GM18517 (cell line): ENCODE results near the gene PACRG.

ENCODE experiments used
- ATAC-seq: cut with Tn5 transposase; IDR thresholded peaks from one replicate; pipeline ENCODE4 v1.9.1; 2021; ENCODE audit warnings: mild to moderate bottlenecking, moderate library complexity; ENCODE audit not compliant: unreplicated experiment

Gene PACRG

DNA sequence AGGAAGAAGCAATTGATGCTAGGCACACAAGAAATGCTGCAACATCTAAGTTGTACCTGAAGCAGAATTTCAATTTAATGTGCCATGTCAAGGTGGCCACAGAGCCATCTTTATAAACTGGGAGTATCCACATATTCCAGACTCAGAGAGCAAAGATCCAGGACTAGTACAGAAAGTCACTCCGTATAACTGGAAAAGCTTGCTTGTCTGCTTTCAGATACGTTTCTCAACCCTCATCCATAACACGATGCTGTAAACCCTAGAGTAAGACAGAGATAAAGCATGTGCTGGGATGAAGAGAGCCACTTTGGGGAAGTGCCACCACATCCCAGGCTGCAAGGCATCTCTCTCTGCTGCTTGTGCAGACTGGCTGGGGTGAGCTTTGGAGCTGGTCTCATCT lies 134.7 kb downstream of the PACRG start:
- no peak for ATAC-seq

DNA sequence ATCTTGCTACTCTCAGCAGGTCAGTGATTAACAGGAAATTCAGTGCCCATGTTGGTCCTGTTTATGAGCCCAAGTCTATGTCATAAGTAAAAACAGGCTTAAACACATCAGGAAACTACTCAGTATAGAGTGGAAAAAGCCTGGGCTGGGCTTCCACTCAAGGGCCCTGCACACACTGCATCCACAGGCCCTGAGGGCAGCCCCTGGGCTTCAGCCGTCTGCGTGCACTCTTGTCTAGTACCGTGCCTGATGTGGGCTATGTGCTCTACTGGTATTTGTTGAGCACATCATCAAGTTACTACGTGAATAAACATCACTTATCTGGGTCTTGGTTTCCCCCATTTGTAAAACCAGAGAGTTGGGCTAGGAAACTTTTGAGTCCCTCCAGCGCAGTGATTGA lies 135.2 kb downstream of the PACRG start:
- ATAC-seq = no peak

DNA sequence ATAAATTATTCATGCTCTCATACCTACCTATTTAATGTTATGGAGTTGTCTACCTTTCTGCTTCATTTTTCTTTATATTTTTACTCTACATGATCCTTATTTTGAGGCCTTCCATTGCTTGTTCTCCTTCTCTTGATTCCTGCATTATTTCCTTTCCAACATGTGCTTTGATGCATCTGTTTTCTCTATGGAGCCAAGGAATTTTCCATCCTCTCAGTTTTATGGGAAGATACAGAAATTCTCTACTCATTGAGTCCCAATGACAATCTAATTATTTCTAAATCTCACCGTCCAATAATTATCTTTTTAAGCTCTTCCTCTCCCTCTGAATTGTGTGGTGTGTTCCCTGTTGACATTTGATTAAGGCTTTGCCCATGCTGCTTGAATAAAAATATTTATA lies 136.0 kb downstream of the PACRG start:
- no peak for ATAC-seq

DNA sequence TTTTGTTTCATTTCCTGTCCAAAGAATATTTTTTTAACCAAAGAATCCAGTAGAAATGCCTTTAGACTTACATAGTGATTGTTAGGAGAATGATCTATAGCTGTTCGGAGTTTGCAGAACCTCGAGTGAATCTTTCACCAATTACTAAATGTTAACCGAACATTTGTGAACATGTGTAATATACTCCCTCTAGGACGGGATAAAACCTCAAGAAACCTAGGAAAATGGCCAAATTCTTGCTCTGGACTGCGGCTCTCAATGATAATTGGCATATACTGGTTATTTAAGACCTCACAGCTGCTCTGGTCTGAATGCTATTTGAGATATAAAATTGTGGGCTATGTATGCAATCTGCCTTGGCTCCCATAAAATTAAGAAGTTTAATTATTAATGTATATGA lies 137.1 kb downstream of the PACRG start:
- no peak for ATAC-seq

DNA sequence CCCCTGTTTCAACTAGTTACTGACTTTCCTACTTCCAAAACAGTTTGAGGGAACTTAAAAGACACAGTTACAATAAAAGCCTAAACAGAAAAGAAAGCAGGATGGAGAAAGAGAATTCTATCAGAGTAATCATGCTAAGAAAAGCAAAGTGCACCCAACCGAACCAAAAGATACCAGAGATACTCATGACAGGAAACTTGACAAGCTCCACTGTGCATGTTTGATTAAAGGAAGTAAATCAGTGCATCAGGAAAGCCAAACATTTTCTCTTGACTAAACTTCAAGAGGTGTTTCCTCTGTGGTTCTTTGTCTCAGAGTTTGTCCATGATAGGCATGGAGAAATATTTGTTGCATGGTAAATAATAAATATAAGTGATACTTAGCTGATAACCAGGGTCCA lies 138.9 kb downstream of the PACRG start:
- no peak for ATAC-seq

DNA sequence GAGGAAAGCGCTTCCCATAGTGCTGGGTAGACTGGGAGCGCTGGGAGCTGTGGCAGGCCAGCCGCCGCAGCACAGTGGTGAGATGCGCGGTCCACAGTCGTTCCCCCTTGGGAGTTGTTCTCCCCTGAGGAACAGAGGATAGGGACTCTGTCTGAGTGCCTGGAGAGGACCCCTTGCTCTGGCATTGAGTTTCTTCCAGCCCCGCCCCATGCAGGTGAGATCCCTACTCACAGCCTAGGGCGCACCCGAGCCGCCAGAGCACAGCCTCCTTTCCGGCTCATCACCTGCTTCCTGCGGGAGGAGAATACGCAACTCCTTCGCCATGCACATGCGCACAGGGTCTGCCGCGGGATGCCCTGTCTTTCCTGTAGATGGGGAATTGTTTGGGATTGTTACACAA lies 140.6 kb downstream of the PACRG start:
- ATAC-seq = no peak

DNA sequence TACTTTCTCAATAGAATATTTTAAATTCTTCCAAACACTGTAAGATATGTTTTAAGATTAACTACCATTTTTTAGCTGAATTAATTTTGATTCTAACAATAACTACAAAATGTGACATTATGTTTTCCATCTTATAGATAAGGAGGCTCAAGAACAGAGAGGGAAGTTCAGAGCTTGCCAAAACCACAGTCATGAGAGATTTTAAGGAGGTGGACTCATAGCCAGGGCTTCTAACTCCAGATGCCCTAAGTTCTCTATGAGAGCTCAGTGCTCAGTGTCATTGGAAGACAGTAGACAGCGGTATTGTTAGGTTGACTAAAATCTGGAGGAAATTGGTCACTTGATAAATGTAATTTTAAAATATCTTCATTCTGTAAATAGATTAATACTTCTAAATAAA lies 144.2 kb downstream of the PACRG start:
- ATAC-seq = no peak

DNA sequence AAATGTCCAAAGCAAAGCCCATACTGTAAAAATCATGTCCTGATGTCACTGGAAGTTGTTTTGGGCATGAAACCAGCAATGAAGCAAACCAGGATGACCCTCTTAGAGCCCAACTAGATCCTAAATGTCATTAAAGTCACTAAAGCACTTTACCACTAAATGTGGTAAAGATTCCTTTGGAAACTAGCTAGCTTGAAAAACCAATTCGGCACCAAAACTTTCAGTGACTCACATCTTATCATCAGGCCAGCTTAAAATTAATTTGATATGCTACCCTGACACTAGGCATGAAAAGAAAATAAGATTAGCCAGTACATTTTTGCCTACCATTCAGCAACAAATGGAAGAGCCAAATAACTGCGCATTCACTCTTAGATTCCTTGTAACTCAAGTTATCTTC lies 145.8 kb downstream of the PACRG start:
- no peak for ATAC-seq

DNA sequence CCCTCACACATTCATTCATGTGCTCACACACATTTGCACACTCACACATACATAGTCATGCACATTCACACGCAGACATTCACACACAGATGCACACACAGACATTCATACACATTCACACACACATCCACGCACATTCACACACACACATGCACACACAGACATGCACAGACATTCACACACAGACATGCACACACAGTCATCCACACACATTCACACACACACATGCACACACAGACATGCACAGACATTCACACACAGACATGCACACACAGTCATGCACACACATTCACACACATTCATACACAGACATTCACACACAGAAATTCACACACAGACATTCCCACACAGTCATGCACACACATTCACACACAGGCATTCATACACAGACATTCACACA lies 147.3 kb downstream of the PACRG start:
- ATAC-seq = no peak

DNA sequence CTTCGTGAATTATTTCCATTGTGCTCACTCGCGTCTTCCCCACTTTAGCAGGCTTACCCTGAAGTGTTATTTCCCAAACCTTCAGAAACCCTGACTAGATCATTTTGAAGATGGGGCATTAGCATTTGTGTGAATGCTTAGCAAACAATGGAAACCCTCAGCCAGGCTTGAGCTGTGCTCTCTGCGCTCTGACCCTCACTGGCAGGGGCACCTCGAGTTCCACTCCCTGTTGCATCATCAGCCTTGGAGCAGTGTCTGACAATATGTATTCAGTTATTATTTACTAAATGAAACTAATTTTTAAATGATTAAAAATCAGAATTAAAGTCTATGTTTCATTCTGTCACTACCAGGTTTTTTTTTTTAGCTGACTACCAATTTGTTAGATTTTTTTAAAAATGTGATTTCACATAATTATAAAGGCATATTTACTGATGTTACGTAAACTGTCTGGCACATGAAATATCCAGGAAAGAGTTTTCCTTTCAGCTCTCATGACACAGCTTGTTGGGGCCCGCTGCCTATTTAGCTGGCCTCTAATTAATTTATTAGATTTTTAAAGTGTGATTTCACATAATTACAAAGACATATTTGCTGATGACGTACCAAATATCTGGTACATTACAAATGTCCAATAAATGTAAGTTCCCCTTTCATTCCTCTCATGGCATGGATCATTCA lies 155.2 kb downstream of the PACRG start:
- no peak for ATAC-seq

DNA sequence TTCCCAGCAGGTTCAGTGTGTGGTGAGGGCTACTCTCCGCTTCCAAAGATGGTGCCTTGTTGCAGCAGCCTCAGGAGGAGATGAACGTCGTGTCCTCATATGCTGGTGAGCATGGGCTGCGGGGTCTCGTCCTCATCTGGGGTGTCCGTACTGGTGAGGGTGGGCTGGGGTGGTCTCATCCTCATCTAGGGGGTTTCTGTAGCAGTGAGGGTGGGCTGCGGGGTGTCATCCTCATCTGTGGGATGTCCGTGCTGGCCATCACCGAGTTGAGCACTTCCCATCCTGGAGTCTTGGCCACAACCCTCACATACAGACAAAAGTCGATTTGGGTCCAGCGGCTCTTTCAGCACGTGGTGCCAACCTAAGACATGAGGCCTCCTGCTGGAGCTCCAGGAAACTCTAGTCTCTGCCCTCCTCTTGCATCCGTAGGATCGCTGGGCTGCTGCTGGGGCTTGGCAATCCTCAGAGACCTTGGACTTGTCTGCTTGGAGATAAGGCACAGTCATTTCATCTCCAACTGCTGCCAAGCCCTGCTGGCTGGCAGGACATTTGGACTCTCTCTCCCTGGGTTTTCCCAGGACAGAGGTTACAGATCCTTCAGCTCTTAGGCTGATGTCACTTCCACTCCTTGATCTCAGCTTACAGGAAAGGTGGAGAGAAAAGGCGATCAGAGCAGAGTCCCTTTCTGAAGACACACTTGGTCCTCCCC lies 160.4 kb downstream of the PACRG start:
- no peak for ATAC-seq

DNA sequence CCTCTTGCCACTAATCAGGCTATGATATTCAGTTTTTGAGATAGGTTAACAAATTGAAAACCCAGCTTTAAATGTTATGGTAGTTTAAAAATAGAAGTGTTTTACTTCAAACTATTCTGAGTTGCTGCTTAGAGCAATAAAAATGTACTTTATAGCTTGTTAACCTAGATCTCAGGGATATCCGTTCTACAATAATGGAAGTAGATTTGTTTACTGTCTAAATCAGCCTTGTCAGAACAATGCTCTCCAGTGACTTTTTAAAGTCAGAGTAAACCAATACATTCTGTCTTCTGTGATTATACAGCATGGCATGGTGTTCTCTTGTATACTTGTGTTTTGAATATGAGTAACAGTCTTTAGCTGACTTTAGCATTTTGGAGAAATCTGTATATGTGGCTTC lies 161.5 kb downstream of the PACRG start:
- ATAC-seq = no peak

DNA sequence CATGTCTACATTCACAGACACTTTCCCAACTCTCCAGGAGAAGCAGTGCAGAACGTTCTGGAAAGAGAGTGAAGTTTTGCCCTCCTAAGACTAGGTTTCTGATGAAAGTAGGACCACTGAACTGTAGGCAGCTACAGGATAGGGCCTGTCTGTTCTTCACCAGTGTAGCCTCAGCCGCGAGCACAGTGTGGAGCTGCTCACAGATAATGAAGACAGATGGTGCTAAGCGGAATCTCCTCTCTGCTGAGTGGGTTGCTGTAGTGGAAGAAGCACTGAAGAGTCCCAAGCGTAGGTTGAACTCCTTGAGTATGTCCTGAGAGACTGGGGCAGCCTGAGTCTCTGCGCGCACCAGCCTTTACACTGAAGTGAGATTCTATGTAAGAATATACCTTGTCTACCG lies 170.2 kb downstream of the PACRG start:
- ATAC-seq = no peak

DNA sequence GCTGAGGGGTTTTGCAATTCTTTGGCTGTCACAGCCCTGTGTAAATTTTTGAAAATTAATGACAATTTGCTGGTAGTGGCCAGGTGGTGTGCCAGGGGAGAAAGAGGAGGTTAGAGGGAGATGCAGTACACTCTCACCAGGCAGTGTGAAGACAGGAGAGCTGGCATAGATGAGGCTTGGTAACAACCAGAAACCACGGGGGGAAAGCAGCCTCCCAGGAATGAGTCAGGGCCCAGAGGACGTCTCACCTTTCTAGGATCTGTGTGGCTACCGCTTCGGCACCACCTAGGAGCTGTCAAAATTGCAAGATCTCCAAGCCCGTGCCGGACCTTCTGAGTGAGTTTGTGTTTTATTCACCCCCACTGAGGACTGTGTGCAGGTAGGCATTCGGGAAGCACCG lies 171.4 kb downstream of the PACRG start:
- ATAC-seq = no peak

DNA sequence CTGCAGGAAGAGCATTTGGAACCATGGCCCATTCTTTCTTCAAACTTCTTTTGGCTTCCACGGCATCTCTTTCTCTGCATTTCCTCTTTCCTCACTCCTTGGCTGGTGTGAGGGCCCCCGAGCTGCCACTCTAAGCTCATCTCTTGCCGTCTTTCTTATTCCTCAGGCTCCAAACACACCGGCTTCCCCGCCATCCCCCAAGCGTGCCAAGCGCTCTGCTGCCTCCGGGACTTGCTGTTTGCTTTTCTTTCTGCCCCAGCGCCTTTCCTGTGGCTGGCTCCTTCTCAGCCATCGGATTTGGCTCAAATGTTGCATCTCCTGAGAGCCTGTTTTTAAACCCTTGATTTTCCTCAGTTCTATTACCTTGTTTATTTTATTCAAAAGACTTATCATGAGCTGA lies 172.7 kb downstream of the PACRG start:
- no peak for ATAC-seq

DNA sequence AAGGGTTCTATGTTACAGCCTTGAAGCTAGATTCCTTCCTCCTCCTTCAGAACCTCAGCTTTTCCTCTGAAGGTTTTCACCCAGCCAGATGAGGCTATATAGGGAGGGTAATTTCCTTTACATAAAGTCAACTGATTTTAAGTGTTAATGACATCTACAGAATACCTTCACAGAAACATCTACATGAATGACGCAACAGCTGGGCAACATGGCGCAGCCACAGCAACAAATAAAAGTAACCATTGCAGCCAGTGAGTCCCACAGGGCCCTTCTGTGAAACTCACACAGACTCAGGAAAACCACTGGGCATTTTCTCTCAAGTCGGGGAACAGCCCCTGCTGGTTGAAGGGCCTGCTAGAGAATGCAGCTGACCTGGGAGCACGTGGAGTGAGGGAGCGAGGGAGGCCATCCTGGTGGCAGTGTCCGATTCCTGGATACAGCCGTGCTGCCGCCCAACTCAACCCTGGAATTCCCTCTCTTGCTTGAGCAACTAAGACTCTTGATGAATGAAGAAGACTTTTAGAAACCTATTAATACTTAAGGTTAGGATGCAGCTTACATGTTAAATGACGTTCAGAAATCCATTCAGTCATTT lies 176.4 kb downstream of the PACRG start:
- no peak for ATAC-seq

DNA sequence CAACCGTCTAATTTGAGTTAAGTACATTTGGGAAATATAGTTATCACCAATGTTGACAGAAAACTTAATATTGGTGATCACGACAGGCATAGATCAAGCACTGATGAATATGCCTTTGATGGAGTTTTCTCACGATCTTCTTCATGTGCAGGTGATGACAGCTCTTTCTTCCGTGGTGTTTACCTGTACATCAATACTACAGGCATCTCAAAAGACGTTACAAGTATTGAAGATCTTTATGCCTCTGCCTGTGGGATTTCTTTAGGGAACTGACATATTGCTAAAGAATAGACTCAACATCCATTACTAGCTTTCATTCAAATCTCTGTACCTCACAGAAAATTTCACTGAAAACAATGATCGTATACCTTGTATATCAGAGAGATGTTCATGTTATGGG lies 178.7 kb downstream of the PACRG start:
- no peak for ATAC-seq

DNA sequence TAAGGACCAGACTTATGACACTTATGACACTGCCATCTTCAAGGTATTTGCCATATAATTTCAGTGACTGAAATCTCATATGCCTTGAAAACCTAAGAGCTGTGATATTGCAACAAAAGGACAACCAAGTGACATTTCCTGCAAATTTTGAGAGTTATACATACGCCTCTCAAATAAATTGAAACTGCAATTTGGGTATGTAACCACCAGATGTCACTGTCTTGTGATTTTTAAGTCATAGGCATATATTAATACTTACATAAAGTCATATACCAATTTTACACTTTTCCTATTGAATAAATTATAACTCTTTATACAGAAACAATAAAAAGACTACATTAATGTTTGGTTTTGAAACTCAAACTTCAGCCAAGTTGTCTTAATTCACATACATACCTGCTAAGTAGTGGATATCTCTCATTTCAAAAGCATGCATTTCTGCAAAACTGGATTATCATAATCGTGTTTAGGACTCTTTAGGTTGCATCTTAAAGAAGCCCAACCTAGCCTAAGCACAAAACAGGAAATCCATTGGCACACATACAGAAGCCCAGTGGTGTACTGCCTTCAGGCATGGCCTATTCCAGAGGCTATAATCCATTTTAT lies 180.2 kb downstream of the PACRG start:
- no peak for ATAC-seq

DNA sequence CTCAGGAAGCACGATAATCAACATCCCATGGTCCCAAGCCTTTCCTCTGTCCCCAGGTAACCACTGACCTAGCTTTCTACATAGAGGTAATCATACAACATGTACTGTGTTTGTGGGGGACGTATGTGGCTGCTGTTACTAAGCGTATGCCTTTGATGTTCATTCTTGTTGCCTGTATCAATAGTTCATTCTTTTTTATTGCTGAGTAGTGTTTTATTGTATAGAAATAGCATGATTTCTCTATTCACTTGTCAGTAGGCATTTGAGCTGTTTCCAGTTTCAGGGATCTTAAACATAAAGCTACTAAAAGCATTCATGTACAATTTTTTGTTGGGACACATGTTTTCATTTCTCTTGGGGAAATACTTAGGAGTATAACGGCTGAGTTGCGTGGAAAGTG lies 185.4 kb downstream of the PACRG start:
- ATAC-seq = no peak

DNA sequence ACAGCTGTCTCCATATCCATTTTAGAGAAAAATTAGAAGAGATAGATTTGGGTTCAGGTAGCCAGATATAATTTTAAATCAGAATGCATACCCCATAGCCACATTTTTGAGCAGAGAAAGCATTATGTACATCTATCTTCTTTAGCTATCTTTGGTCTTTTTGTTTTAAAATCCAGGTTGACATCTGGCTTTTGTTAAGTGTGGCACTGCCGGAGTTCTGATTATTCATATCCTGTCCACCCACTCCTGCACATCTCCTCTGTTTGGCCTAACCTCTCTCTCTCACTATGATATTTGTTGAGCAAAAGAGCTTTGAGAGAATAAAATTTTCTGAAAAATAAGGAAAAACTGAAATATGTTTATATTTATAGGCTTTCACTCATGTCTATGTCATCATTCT lies 189.7 kb downstream of the PACRG start:
- ATAC-seq = no peak

DNA sequence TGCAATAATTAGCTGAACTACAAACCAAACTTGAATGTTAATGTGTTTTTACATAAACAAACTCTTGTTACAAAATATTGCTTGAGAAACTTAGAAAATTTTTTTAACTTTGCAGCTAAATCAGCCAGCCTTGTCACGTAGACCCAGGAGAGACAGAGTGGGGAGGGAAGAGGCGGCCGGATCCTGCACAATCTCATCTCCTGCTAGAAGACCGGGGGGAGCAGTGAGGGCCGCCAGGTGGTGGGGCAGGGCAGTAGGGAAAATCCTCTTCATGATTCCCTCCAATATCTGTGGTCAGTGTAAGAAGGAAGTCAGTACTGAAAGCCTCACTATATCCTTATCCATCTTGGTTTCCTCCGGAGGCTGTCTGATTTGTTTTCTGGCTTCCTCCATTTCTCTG lies 193.3 kb downstream of the PACRG start:
- no peak for ATAC-seq

DNA sequence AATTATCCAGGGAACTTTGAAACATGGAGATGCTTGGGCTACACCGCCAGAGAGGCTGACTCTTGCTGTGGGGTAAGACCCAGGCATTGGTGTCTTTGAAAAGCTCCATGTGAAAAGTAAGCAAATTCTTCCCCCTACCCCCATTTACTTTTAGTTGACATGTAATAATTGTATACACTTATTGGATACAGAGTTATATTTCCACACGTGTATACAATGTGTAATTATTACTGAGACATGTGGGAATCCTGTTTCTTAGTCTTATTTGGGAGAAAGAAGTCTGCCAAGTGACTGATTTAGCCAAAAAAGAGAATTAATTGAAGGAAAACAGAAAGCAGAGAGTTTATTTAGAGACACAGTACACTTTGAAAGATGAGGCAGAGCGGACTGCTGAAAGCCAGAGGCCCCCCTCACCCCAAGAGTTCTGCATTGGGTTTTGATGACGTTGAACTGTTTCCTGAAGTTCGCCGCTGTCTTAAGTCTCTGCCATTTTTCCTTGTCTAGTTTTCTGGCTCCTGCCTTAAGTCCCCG lies 193.8 kb downstream of the PACRG start:
- no peak for ATAC-seq
